Kidney (tissue), 14 donors: Measurements from ENCODE around the gene SPHKAP. TPM values are rescaled to one million over a fixed set of nuclear protein-coding genes. Genes with fewer than 3 reads are reported as not detected.
"Not testable (repeated sequence)": the region's sequence is repeated elsewhere in the genome, so short reads cannot be mapped to it uniquely, and the experiment has no call there.

Experiments
- DNase-seq, 5 donors: peaks; one replicate each; pipeline ENCODE4 v3.0.0-alpha.2; 2013 to 2020
- FAIRE-seq: peaks from 2 replicates; lab custom pipeline; 2012; peaks lifted over from hg19 to GRCh38; lab: Jason Lieb, UNC
- H3K27ac ChIP-seq, 2 donors: one replicate each; pipeline ENCODE4 v1.7.0; 2013; ENCODE audit warnings: low read depth in 2 of 2, low read length in 2 of 2, inconsistent platforms in 1 of 2
- H3K27me3 ChIP-seq: one replicate; pipeline ENCODE4 v1.7.1; 2013; ENCODE audit warnings: low read length, inconsistent platforms; ENCODE audit not compliant: control insufficient read depth, insufficient read depth
- H3K36me3 ChIP-seq, 3 donors: one replicate each; pipeline versions ENCODE4 v1.7.0 to v1.7.1; 2013; ENCODE audit warnings: low read length in 3 of 3, control low read depth in 1 of 3, inconsistent platforms in 1 of 3; ENCODE audit not compliant: insufficient read depth in 3 of 3, control insufficient read depth in 2 of 3
- H3K4me1 ChIP-seq, 3 donors: one replicate each; pipeline versions ENCODE4 v1.7.0 to v1.7.1; 2013; ENCODE audit warnings: low read length in 3 of 3, inconsistent platforms in 1 of 3, low read depth in 1 of 3; ENCODE audit not compliant: control insufficient read depth in 2 of 3, insufficient read depth in 2 of 3
- H3K4me3 ChIP-seq, 3 donors: one replicate each; pipeline versions ENCODE4 v1.7.0 to v1.8.1; 2013; ENCODE audit warnings: low read length in 3 of 3, control low read depth in 1 of 3, inconsistent platforms in 1 of 3
- H3K9ac ChIP-seq, 3 donors: one replicate each; pipeline versions ENCODE4 v1.7.0 to v1.7.1; 2013; ENCODE audit warnings: low read length in 3 of 3, control low read depth in 1 of 3, inconsistent platforms in 1 of 3
- H3K9me3 ChIP-seq, 3 donors: one replicate each; pipeline versions ENCODE4 v1.7.0 to v1.7.1; 2013; ENCODE audit warnings: low read length in 3 of 3, control low read depth in 1 of 3, inconsistent platforms in 1 of 3; ENCODE audit not compliant: control insufficient read depth in 2 of 3, insufficient read depth in 1 of 3
- intact Hi-C: fragments of 100-400 bp; cut with DNase I; formaldehyde crosslinking; loops from one replicate; pipeline ENCODE4 v1.11.1; 2022
- polyA plus RNA-seq: library from polyadenylated mRNA; stranded (reverse); fragments of 350-450 nt; fragmentation: Illumina TruSeq; extraction: RNeasy Lipid Tissue Mini Kit (QIAGEN cat#74804); gene quantifications from one replicate; pipeline ENCODE4 v1.2.3, GENCODE V29; 2014; ENCODE audit warnings: low read depth, low replicate concordance; ENCODE audit not compliant: insufficient read depth
- total RNA-seq: library from RNA; stranded (reverse); fragmentation: NEBNext Ultra II Directional; extraction: Animal tissue kit (Norgen Biotek cat#: 25700); gene quantifications from one replicate; pipeline ENCODE4 v1.2.1, GENCODE V29; 2021
- TF ChIP-seq, protein P1 (sequence below): IDR thresholded peaks from 3 replicates; pipeline ENCODE4 v1.5.1; 2012; ENCODE audit warnings: mild to moderate bottlenecking, moderate library complexity, borderline replicate concordance; ENCODE audit not compliant: insufficient read depth; ENCODE audit errors: extremely low read depth
- donor health status: control.
- donor health status: control.
- donor health status: control.
- donor health status: control.
- donor health status: control.
- donor health status: DM: yes; HTN: yes; CAD: no.
- donor health status: Normal renal cell carcinoma (clear cell type).

SPHKAP gene
- total and polyA plus RNA-seq, 2 donors from 2014 or later: 0.03 TPM; not detected in 1

DNA sequence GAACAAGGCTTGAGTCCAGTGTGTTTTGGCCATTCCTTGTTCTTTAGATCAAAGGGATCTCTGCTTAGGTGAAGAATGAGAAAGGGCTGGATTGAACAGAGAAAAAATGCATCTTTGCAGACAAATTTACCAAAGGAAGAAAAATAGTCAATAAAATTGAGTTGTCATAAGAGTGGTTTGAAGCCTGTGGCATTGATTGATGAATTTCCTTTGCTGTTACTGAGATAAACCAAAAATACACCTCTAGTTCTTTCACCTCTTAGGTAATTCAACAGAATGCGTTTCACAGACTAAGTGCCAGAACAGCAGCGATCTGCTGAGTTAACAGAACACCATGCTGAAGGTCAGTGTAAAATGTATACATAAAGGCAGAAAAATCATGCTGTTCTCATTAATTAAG is 96.8 kb downstream of the SPHKAP start:
- intact Hi-C loops: no loop called here
- TF ChIP-seq, protein P1, sequence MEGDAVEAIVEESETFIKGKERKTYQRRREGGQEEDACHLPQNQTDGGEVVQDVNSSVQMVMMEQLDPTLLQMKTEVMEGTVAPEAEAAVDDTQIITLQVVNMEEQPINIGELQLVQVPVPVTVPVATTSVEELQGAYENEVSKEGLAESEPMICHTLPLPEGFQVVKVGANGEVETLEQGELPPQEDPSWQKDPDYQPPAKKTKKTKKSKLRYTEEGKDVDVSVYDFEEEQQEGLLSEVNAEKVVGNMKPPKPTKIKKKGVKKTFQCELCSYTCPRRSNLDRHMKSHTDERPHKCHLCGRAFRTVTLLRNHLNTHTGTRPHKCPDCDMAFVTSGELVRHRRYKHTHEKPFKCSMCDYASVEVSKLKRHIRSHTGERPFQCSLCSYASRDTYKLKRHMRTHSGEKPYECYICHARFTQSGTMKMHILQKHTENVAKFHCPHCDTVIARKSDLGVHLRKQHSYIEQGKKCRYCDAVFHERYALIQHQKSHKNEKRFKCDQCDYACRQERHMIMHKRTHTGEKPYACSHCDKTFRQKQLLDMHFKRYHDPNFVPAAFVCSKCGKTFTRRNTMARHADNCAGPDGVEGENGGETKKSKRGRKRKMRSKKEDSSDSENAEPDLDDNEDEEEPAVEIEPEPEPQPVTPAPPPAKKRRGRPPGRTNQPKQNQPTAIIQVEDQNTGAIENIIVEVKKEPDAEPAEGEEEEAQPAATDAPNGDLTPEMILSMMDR: no peak
- Histone ChIP-seq H3K4me1 (no peaks in the 10 kb centered on the region), H3K27me3 (no peaks in the 10 kb centered on the region), H3K9me3 (peaks cover 0 to 6% (median 0%) of the 10 kb centered on the region in 3 donors), H3K27ac (no peak overlapping the region), H3K9ac (no peak overlapping the region), H3K4me3 (no peak overlapping the region), H3K36me3 (no peaks in the 10 kb centered on the region)
- FAIRE-seq: no peak
- DNase-seq: no peak

DNA sequence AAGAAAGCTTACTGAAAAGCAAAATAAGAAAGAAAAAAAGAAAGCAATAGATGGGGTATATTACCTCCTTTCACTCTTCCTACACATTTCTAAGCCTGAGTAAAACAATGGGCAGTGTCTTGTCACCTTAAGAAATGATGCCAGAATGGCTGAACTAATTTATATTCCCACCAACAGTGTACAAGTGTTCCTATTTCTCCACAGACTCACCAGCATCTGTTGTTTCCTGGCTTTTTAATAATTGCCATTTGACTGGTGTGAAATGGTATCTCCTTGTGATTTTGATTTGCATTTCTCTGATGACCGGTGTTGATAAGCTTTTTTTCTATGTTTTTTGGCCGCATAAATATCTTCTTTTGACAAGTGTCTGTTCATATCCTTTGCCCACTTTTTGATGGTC is 98.4 kb downstream of the SPHKAP start:
- DNase-seq: no peak
- H3K27ac ChIP-seq: no peak overlapping the region

DNA sequence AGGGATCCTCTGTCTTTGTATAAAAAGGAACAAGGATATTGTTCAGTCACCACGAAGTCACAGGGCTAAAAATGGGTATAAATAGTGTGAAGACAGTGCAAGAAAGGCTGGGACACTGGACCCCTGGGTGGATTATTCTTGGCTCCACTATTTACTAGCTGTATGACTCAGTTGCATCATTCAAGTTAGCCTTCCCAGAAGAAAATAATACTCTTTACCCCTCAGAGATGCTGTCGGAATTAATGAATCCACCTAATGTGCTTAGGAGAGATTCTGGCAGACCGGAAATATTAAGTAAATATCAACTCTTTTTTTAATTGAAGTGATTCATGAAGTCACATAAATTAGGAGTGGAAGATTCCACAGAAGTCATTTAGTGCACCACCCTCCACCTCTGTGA is 98.9 kb downstream of the SPHKAP start:
- no peak overlapping the region for H3K9ac ChIP-seq
- no peaks in the 10 kb centered on the region for H3K27me3 ChIP-seq
- DNase-seq (no peak), FAIRE-seq (no peak)
- H3K4me3 ChIP-seq: no peak overlapping the region
- no peaks in the 10 kb centered on the region for H3K36me3 ChIP-seq
- no peaks in the 10 kb centered on the region for H3K4me1 ChIP-seq
- TF ChIP-seq, protein P1: no peak
- no peaks in the 10 kb centered on the region for H3K9me3 ChIP-seq
- H3K27ac ChIP-seq: no peak overlapping the region
- intact Hi-C loops: no loop called here

More for the DNA sequence above, 98.4 kb downstream of the SPHKAP start:
- H3K27me3 ChIP-seq: no peaks in the 10 kb centered on the region
- H3K4me1 ChIP-seq: no peaks in the 10 kb centered on the region
- no peak overlapping the region for H3K4me3 ChIP-seq
- H3K9me3 ChIP-seq: no peaks in the 10 kb centered on the region
- H3K9ac ChIP-seq: no peak overlapping the region
- no peaks in the 10 kb centered on the region for H3K36me3 ChIP-seq
- no peak for FAIRE-seq
- intact Hi-C loops: no loop called here
- TF ChIP-seq, protein P1: no peak

DNA sequence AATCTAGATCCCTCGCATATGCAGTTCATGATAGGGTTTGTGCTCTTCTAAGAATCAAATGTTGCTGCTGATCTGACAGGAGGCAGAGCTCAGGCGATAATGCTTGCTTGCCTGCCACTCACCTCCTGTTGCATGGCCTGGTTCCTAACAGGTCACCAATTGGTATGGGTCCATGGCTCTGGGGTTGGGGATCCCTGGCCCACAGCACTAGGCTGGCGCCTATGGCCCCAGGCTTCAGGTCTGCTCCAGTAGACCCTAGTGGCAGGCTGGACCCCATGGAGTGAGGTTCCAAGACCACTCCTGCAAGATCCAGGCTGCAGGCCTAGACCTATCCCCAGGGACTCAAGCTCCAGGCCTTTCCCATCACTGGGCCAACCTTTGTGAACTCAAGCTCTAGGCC is 102.3 kb downstream of the SPHKAP start:
- Histone ChIP-seq H3K9ac (no peak overlapping the region), H3K4me1 (no peaks in the 10 kb centered on the region), H3K27me3 (no peaks in the 10 kb centered on the region), H3K9me3 (no peaks in the 10 kb centered on the region), H3K4me3 (no peak overlapping the region), H3K36me3 (no peaks in the 10 kb centered on the region), H3K27ac (no peak overlapping the region)
- TF ChIP-seq, protein P1: no peak
- FAIRE-seq (no peak), DNase-seq (no peak)
- intact Hi-C loops: no loop called here

DNA sequence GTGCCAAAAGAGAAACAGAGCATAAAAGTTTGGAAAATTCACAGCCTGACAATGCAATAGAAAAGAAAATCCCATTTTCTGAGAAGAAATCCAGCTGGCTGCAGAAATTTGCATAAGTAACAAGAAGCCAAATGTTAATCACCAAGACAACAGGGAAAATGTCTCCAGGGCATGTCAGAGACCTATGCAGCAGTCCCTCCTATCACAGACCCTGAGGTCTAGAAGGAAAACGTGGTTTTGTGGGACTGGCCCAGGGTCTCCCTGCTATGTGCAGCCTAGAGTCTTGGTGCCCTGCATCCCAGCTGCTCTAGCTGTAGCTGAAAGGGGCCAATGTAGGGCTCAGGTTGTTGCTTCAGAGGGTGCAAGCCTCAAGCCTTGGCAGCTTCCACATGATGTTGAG is 104.8 kb downstream of the SPHKAP start:
- intact Hi-C loops, FAIRE-seq: not testable (repeated sequence)

More for the DNA sequence above, 104.8 kb downstream of the SPHKAP start:
- not testable (repeated sequence) for H3K4me3 ChIP-seq, DNase-seq, H3K4me1 ChIP-seq, H3K9ac ChIP-seq, H3K36me3 ChIP-seq, H3K27me3 ChIP-seq, H3K9me3 ChIP-seq, H3K27ac ChIP-seq
